Activated CD8-positive, alpha-beta T cell treated with anti-CD3 and anti-CD28 coated beads, Interleukin-2, amount 10 ng/mL, durations not matched to agents 7 days and 5 days (primary cell): Measurements from ENCODE around the gene BGLAP. TPM values are rescaled to one million over a fixed set of nuclear protein-coding genes. Genes with fewer than 3 reads are reported as not detected.

Experiments used
- ATAC-seq: fragments of 150-1000 bp; cut with Tn5 transposase; one replicate; pipeline ENCODE4 v1.10.0; 2021; ENCODE audit warnings: moderate library complexity
- CTCF ChIA-PET: fragments of 350-600 bp; sonication (Branson Sonifier 250); formaldehyde crosslinking; loops from one replicate; lab custom pipeline; 2021; ENCODE audit warnings: antibody characterized with exemption; lab: Charles Lee
- POLR2A ChIA-PET: fragments of 350-600 bp; sonication (Branson Sonifier 250); formaldehyde crosslinking; loops from one replicate; lab custom pipeline; 2021; ENCODE audit warnings: antibody characterized with exemption; lab: Charles Lee
- DNase-seq: peaks from one replicate; pipeline ENCODE4 v3.0.0-alpha.2; 2020
- H3K27ac Mint-ChIP-seq: one replicate; pipeline ENCODE4 v1.8.0; 2021; ENCODE audit warnings: mild to moderate bottlenecking, mixed read lengths
- H3K27me3 Mint-ChIP-seq: one replicate; pipeline ENCODE4 v1.8.0; 2021; ENCODE audit warnings: low read depth, mixed read lengths
- H3K36me3 Mint-ChIP-seq: one replicate; pipeline ENCODE4 v1.8.0; 2021; ENCODE audit warnings: low read depth, mixed read lengths
- H3K4me1 Mint-ChIP-seq: one replicate; pipeline ENCODE4 v1.8.0; 2021; ENCODE audit warnings: low read depth, mixed read lengths
- H3K4me3 Mint-ChIP-seq: one replicate; pipeline ENCODE4 v1.8.0; 2021; ENCODE audit warnings: mild to moderate bottlenecking, mixed read lengths
- H3K9me3 Mint-ChIP-seq: one replicate; pipeline ENCODE4 v1.8.0; 2022; ENCODE audit warnings: mixed read lengths; ENCODE audit not compliant: insufficient read depth
- total RNA-seq, 2 experiments: library from RNA; stranded (reverse); gene quantifications; one replicate each; pipeline ENCODE4 v1.2.3, GENCODE V29; 2021

Gene BGLAP
- total RNA-seq = 1 to 10 TPM; 2.8 TPM

GRCh38 chr1:156241926-156242325, at the start of gene BGLAP:
TSS of gene BGLAP (plus strand) at chr1:156242184. CDS start at chr1:156242232, 48 bp downstream.
- Mint-ChIP-seq H3K4me3 (no peak within 1 kb of the TSS), H3K9me3 (no peaks in the 10 kb centered on the region), H3K36me3 (peaks cover 17% of the 10 kb centered on the region), H3K27me3 (no peaks in the 10 kb centered on the region), H3K4me1 (peaks cover 34% of the 10 kb centered on the region), H3K27ac (peak within 1 kb of the TSS; percentile 39)
- ATAC-seq (no peak), DNase-seq (no peak)
- ChIA-PET POLR2A (no interaction called here), CTCF (interaction anchor here (1.0 kb wide), 1 partner anchor 18 kb away, joined by 4 read pairs; no protein-coding TSS in a partner anchor)

GRCh38 chr1:156193208-156193487, 48.8 kb upstream of the BGLAP start:
- H3K4me1 Mint-ChIP-seq = peaks cover 52% of the 10 kb centered on the region
- peak overlapping the region; percentile 89 for H3K4me3 Mint-ChIP-seq
- CTCF ChIA-PET = interaction anchor here (0.8 to 3.4 kb wide), 6 partner anchors 24 to 89 kb away, joined by 3 to 21 read pairs (median 6); partner anchors contain the start of gene SMG5
- no peak for ATAC-seq
- no peaks in the 10 kb centered on the region for H3K27me3 Mint-ChIP-seq
- no peak for DNase-seq
- peak overlapping the region; percentile 87 for H3K27ac Mint-ChIP-seq
- peaks cover 7% of the 10 kb centered on the region for H3K9me3 Mint-ChIP-seq
- peaks cover 25% of the 10 kb centered on the region for H3K36me3 Mint-ChIP-seq
- POLR2A ChIA-PET = interaction anchor here (0.7 to 10.4 kb wide), 13 partner anchors 14 to 90 kb away, joined by 3 to 195 read pairs (median 6); partner anchors contain the start of genes LMNA, PMF1 and SMG5

GRCh38 chr1:156193488-156194299, 48.3 kb upstream of the BGLAP start, which contains the start of gene SLC25A44:
TSS of gene SLC25A44 (plus strand) at chr1:156194104. CDS start at chr1:156199848, 5,744 bp downstream.
- H3K4me1 Mint-ChIP-seq = peaks cover 57% of the 10 kb centered on the region

GRCh38 chr1:156194300-156194652, 47.7 kb upstream of the BGLAP start:
- Mint-ChIP-seq H3K4me3 (peak overlapping the region; percentile 89), H3K4me1 (peaks cover 63% of the 10 kb centered on the region), H3K9me3 (peaks cover 3% of the 10 kb centered on the region), H3K36me3 (peaks cover 30% of the 10 kb centered on the region), H3K27me3 (no peaks in the 10 kb centered on the region), H3K27ac (peak overlapping the region; percentile 87)
- DNase-seq (no peak), ATAC-seq (peak; percentile 7)
- ChIA-PET CTCF (interaction anchor here (0.6 to 3.4 kb wide), 9 partner anchors 9 to 866 kb away, joined by 3 to 21 read pairs (median 4); partner anchors contain the start of genes PMF1 and SMG5), POLR2A (interaction anchor here (1.1 to 10.4 kb wide), 10 partner anchors 18 to 79 kb away, joined by 4 to 195 read pairs (median 10); partner anchors contain the start of genes LMNA, PMF1 and SEMA4A)

More at GRCh38 chr1:156193488-156194299, 48.3 kb upstream of the BGLAP start, which contains the start of gene SLC25A44:
- peak; percentile 98 for ATAC-seq
- ChIA-PET POLR2A (interaction anchor here (0.6 to 10.4 kb wide), 16 partner anchors 15 to 89 kb away, joined by 3 to 195 read pairs (median 6); partner anchors contain the start of genes LMNA, PMF1, SEMA4A and SMG5), CTCF (interaction anchor here (0.6 to 3.4 kb wide), 14 partner anchors 9 to 865 kb away, joined by 3 to 21 read pairs (median 4); partner anchors contain the start of genes PMF1 and SMG5)
- Mint-ChIP-seq H3K9me3 (peaks cover 7% of the 10 kb centered on the region), H3K36me3 (peaks cover 27% of the 10 kb centered on the region), H3K4me3 (peak within 1 kb of the TSS; percentile 89), H3K27ac (peak within 1 kb of the TSS; percentile 87), H3K27me3 (no peaks in the 10 kb centered on the region)
- DNase-seq = peak; percentile 98

- Mint-ChIP-seq H3K4me1 (peaks cover 77% of the 10 kb centered on the region), H3K27me3 (no peaks in the 10 kb centered on the region), H3K9me3 (no peaks in the 10 kb centered on the region), H3K27ac (no peak overlapping the region), H3K4me3 (peak overlapping the region; percentile 89), H3K36me3 (peaks cover 44% of the 10 kb centered on the region)
- CTCF ChIA-PET = interaction anchor here (1.1 to 7.6 kb wide), 3 partner anchors 17 to 99 kb away, joined by 3 to 65 read pairs (median 18); partner anchors contain the start of gene PMF1
- no peak for DNase-seq
- POLR2A ChIA-PET = interaction anchor here (2.9 to 10.4 kb wide), 3 partner anchors 17 to 49 kb away, joined by 6 to 195 read pairs (median 24); partner anchors contain the start of gene PMF1
- ATAC-seq = no peak
These were observed 46.1 kb upstream of the BGLAP start for GRCh38 chr1:156195853-156196252.

- H3K27ac Mint-ChIP-seq = peak overlapping the region; percentile 58
- no peak overlapping the region for H3K4me3 Mint-ChIP-seq
- POLR2A ChIA-PET = interaction anchor here (10.4 kb wide), 1 partner anchor 16 kb away, joined by 195 read pairs; the partner anchor contains the start of gene PMF1
- H3K4me1 Mint-ChIP-seq = peaks cover 77% of the 10 kb centered on the region
- DNase-seq = no peak
- H3K9me3 Mint-ChIP-seq = no peaks in the 10 kb centered on the region
- ATAC-seq = no peak
- peaks cover 44% of the 10 kb centered on the region for H3K36me3 Mint-ChIP-seq
- CTCF ChIA-PET = interaction anchor here (0.7 to 7.6 kb wide), 4 partner anchors 16 to 100 kb away, joined by 3 to 65 read pairs (median 10); partner anchors contain the start of gene PMF1
- H3K27me3 Mint-ChIP-seq = no peaks in the 10 kb centered on the region
These were observed 45.5 kb upstream of the BGLAP start for GRCh38 chr1:156196445-156196844.

GRCh38 chr1:156198831-156199349, 43.1 kb upstream of the BGLAP start:
- H3K4me3 Mint-ChIP-seq = peak overlapping the region; percentile 62
- H3K36me3 Mint-ChIP-seq = peaks cover 43% of the 10 kb centered on the region
- POLR2A ChIA-PET = interaction anchor here (0.7 to 10.4 kb wide), 8 partner anchors 14 to 138 kb away, joined by 3 to 195 read pairs (median 4); partner anchors contain the start of gene PMF1
- H3K27me3 Mint-ChIP-seq = no peaks in the 10 kb centered on the region
- H3K9me3 Mint-ChIP-seq = no peaks in the 10 kb centered on the region
- CTCF ChIA-PET = interaction anchor here (1.1 to 7.6 kb wide), 9 partner anchors 11 to 72 kb away, joined by 3 to 65 read pairs (median 9); partner anchors contain the start of gene PMF1
- ATAC-seq = peak; percentile 44
- H3K27ac Mint-ChIP-seq = peak overlapping the region; percentile 90
- peaks cover 64% of the 10 kb centered on the region for H3K4me1 Mint-ChIP-seq
- no peak for DNase-seq

GRCh38 chr1:156200044-156200443, 41.9 kb upstream of the BGLAP start:
- Mint-ChIP-seq H3K9me3 (no peaks in the 10 kb centered on the region), H3K4me1 (peaks cover 55% of the 10 kb centered on the region), H3K4me3 (no peak overlapping the region), H3K27me3 (no peaks in the 10 kb centered on the region), H3K36me3 (peaks cover 43% of the 10 kb centered on the region), H3K27ac (peak overlapping the region; percentile 90)
- DNase-seq = no peak
- POLR2A ChIA-PET = interaction anchor here (1.7 to 10.4 kb wide), 3 partner anchors 12 to 26 kb away, joined by 4 to 195 read pairs (median 6); partner anchors contain the start of gene PMF1
- CTCF ChIA-PET = interaction anchor here (1.1 to 7.6 kb wide), 7 partner anchors 10 to 120 kb away, joined by 3 to 65 read pairs (median 9); partner anchors contain the start of gene PMF1
- no peak for ATAC-seq

- no peaks in the 10 kb centered on the region for H3K27me3 Mint-ChIP-seq
- ChIA-PET POLR2A (interaction anchor here (2.7 kb wide), 1 partner anchor 10 kb away, joined by 15 read pairs; the partner anchor contains the start of gene PMF1), CTCF (interaction anchor here (0.7 to 7.6 kb wide), 3 partner anchors 9 to 22 kb away, joined by 3 to 65 read pairs (median 4); partner anchors contain the start of gene SLC25A44)
- H3K36me3 Mint-ChIP-seq = peaks cover 41% of the 10 kb centered on the region
- ATAC-seq (no peak), DNase-seq (no peak)
- H3K4me3 Mint-ChIP-seq = no peak overlapping the region
- H3K4me1 Mint-ChIP-seq = peaks cover 23% of the 10 kb centered on the region
- H3K9me3 Mint-ChIP-seq = no peaks in the 10 kb centered on the region
- no peak overlapping the region for H3K27ac Mint-ChIP-seq
These were observed 38.7 kb upstream of the BGLAP start for GRCh38 chr1:156203331-156203730.

- Mint-ChIP-seq H3K36me3 (peaks cover 40% of the 10 kb centered on the region), H3K4me3 (no peak overlapping the region), H3K4me1 (peaks cover 9% of the 10 kb centered on the region), H3K9me3 (no peaks in the 10 kb centered on the region), H3K27ac (no peak overlapping the region), H3K27me3 (no peaks in the 10 kb centered on the region)
- ATAC-seq (no peak), DNase-seq (no peak)
- POLR2A ChIA-PET = interaction anchor here (2.7 kb wide), 1 partner anchor 8 kb away, joined by 15 read pairs; the partner anchor contains the start of gene PMF1
- CTCF ChIA-PET = interaction anchor here (1.2 kb wide), 1 partner anchor 21 kb away, joined by 3 read pairs; no protein-coding TSS in a partner anchor
These were observed 37.3 kb upstream of the BGLAP start for GRCh38 chr1:156204686-156205085.
